GM19328 (cell line): ENCODE results near the gene MYO5A.
"Not testable (repeated sequence)": the region's sequence is repeated elsewhere in the genome, so short reads cannot be mapped to it uniquely, and the experiment has no call there.

Source experiments
- ATAC-seq: cut with Tn5 transposase; IDR thresholded peaks from one replicate; pipeline ENCODE4 v1.9.1; 2021; ENCODE audit warnings: mild to moderate bottlenecking, moderate library complexity; ENCODE audit not compliant: unreplicated experiment

MYO5A gene

DNA sequence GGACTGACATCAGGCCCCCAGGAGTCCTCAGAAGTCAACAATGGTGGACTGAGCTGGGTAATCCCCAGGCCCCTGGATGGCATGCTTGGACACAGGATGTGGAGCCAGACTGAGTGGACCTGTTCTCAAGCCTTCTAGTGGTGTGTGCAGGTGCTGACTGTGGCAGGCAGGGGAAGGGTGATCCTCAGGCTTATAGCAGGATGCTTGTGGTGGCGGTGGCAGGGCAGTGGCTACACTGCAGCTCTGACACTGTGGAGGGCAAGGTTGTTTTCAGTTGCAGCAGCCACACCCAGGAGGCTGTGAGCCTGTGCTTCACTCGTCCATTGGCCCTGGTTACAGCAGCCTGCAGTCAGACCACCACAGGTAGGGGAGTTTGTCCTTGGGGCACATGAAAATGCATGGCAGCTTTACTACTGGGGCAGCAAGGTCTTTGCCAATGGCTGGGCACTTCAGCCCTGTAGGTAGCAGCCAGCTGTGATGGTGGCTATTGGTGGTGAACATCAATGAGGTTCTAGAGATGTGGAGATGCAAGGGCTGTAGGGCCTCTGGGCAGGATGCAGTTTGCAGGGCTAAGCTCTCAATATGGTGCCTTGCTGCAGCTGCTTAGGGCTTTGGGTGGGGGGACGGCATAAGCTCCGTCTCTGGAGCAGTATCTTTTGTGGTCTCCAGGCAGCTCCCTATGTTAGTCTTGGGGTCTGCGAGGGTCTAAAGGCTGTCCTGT is 17.5 kb upstream of the MYO5A start:
- ATAC-seq, result no peak

DNA sequence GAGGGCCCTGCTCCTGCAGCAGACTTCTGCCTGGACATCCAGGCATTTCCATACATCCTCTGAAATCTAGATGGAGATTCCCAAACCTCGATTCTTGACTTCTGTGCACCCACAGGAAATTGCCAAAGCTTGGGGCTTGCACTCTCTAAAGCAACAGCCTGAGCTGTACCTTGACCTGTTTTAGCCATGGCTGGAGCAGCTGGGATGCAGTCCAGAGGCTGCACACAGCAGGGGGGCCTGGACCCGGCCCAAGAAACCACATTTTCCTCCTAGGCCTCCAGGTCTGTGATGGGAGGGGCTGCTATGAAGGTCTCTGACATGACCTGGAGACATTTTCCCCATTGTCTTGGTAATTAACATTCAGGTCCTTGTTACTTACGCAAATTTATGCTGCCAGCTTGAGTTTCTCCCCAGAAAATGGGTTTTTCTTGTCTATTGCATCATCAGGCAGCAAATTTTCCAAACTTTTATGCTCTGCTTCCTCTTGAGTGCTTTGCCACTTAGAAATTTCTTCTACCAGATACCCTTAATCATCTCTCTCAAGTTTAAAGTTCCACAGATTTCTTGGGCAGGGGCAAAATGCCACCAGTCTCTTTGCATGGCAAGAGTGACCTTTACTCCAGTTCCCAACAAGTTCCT is 11.8 kb upstream of the MYO5A start:
- no peak for ATAC-seq

DNA sequence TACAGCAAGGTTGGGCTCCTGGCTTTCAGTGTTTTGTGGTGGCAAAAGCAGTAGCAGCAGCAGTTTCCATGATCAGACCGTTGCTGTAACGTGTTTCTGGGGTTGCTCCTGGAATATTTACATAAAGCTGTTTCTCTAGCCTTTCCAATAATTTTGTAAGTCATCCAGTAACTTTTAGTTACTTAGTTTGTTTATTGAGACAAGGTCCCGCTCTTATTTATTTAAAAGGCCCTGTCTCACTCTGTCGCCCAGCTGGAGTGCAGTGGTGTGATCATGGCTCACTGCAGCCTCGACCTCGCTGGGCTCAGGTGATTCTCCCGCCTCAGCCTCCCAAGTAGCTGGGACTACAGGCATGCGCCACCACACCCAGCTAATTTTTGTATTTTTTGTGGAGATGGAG is 8.8 kb upstream of the MYO5A start:
- ATAC-seq, result no peak

DNA sequence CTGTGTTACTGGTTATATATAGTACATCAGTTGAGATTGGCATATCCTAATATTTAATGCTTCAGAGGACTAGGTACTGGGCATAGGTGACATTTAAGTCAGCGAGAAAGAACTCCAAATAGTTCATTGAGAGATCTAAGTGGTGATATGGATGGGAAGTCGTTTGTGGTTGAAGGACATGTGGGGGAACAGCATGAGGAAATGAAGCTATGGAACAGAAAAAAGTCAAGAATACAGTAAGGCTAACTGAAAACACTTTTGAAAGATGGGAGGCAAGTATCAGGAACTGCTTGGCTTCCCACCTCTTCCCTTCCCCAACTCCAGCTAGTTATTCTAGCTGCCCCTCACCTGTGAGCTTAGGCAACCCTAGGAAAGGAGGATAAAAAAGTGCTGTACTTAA is 3.7 kb upstream of the MYO5A start:
- ATAC-seq, result no peak

DNA sequence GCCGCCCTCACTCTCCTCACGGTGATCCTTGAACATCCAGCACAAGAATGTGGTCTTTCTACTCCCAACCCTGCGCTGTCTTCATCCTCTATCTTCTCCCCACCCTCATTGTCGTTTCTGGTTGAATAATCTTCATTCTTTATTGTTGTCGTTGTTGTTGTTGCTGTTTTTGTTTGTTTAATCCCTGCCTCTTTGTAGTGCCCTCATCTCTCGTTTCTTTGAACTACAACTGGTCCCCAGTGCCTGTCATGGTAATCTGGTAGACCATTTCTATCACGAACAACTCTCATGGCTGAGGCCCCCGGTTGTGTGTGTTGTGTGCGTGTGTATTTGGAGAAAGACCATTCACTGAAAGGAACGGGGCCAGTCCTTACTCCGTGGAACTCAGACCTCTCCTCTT is 1.3 kb upstream of the MYO5A start:
- no peak for ATAC-seq

DNA sequence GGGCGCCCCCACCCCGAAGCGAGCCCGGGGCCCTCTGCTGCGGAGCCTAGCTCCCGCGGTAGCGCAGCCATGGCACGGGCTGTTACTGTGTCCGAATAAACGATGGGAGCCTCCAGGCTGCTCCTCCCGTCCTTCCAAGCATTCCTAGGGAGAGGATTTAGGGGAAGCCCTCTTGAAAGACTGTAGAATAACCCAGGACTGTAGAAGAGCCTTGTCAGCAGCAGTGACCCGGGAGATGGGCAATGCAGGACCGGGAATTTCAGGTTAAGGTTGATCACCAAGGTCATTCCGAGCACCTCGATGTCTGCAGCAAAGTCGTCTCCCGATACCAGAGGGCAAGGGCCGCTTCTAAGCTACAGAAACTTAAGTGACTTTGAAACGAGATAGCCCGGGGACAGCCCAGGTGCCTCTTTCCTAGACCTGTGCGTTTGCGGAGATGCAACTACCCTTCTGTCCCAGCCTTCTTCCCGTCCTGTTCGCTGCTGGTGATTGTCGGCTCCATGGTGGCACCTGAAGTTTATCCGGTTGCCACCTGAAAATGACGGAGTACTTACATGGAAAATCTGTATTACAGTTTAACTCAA is 753 bp upstream of the MYO5A start:
- no peak for ATAC-seq

DNA sequence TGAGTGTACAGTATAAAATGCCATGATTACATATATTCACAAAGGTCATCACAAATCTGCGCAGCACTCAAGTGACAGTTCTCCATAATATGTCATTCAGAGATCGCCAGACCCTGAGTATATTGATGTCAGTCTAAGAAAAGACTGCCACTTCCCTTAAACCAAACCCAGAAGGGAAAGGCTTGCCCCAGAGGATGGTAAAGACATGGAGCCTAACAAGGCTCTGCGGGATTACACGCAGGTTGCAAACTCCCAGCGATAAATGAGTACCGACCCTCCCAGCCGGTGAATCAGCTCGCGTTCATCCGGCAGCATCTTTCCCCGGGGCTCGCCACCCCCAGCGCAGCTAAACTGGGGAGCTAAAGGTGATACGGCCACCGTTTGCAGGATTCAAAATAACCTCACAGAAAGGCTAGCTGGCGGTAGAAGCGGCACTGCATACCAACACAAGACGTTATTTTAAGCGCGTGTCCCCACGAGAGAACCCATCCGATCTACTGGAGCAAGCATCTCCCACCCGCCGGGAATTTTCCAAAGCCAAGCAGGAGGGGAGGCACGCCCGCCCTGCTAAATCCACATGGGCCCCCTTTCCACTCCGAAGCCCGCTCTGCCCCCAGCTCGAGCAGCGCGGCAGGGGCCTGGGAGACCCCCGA is 643 bp downstream of the MYO5A start:
- no peak for ATAC-seq

DNA sequence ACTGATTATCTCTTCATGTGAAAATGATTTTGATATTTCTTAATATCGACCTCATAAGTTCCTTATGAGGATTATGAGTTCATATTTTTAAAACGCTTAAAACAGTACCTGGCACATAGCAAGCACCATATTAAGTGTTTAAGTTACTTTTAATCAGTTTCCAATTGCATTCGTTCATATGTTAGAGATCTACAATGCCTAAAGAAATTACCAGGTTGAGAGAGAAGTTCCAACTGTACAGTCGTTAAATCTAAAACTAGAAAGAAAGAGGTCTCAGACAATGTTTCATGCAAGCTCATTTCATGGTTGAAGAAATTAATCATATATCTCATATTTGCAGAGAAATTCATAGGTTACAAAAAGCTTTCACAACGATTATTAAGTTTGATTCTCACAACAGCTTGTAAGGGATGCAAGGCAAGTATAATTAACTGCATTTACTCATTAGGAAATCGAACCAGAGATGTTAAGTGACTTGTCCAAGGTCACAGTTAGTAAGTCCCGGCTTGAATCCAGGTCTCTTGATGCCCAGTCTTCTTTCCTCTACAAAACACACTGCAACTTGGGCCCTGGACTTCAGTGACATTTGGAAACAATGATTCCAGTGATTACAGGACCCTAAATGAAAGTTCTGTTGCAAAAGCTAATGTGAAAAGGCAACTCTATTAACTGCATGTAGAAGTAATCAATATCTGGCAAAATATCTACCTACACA is 1.3 kb downstream of the MYO5A start:
- ATAC-seq, result no peak

DNA sequence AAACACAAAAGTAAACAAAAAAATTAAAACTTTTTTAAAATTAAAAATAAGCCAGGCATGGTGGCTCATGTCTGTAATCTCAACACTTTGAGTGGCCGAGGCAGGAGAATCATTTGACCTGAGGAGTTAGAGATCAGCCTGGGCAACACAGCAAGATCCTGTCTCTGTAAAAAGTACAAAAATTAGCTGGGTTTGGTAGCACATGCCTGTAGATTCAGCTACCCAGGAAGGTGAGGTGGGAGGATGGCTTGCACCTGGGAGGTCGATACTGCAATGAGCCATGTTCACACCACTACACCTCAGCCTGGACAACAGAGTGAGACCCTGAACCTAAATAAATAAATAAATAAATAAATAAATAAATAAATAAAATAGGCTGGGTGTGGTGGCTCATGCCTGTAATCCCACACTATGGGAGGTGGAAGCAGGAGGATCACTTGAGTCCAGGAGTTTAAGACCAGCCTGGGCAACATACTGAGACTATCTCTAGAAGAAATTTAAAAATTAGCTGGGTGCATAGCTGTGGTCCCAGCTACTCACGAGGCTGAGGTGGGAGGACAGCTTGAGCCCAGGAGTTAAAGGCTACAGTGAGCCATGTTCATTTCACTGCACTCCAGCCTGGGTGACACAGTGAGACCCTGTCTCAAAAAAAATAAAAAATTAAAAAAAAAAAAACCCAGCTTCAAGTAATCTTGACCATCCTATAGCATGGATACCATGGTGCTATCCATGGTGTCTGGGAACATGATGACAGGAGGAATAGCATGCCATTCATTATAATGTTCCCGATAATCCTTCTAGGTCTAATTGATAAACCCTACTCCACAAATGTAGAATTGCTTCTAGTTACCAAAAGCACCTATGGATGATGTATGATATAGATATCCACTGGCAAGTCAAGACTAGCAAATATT is 4.2 kb downstream of the MYO5A start:
- no peak for ATAC-seq

DNA sequence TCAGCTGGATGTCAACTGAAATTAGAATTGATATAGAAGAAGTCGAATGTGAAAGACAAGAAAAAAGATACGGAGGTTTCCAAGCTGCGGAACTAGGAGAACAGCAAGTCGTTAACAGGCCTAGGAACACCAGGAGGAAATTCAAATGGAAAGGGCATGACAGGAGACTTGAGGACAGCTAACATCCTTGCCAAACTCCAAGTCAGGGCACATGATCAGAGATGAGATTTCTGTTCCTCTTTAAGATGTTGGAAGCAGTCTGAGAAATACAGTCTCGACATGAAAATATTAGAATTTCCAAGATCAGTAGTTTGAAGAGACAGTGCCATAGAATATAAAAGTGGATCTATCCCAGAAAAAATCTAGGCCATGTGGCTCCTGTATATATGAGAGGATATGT is 5.0 kb downstream of the MYO5A start:
- no peak for ATAC-seq

DNA sequence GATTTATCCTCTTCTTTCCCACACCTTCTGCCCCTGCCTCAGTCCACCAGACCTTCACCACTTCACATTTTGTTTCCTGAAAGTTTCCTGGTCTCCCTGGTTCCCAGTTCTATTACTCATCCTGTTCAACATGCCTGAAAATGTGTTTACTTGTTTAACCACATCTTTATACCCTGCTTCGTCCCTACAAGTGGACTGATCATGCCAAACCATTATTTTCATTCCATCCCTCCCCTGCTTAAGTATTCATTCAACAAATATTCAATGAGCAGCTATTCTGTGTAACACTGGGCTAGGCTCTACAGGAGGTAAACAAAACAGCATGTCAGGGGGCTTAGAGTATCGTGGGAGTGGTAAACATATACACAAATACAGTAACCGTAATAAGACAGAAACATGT is 5.5 kb downstream of the MYO5A start:
- ATAC-seq, result no peak

DNA sequence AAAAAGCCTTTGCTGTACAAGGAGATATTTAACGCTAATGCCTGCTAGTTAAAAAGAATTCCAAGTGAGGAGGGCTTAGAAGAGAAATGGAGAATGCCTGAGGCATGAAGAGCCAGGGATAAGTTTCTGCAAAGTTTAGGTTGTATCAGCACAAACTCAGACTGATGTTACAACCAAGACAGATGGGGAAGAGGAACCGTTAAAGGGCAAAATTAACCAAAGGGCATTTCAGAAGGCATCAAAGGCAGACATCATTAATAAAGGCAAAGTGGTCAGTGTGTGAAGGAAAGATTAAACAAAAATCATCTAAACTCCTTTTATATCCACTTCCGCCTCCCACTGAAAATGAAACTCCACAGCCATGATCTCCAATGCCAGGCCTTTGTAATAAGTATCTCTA is 7.0 kb downstream of the MYO5A start:
- no peak for ATAC-seq

DNA sequence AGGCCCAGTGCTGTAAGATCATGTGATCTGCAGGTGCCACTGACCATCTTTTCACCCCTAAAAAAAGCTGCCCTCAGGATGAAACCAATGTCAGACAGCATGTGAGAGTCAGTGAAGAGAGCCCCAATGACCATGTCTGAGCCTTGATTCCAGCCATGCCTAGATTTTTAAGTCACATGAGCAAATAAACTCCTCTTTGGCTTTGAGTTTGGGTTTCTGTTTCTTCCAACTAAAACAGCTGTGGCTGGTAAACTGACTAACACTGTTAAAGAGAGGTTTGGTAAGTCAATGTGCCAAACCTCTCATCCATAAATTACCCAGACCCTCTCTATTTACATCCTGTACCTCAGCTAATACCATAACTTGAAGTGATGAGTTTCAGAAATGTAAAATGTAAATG is 8.3 kb downstream of the MYO5A start:
- no peak for ATAC-seq

DNA sequence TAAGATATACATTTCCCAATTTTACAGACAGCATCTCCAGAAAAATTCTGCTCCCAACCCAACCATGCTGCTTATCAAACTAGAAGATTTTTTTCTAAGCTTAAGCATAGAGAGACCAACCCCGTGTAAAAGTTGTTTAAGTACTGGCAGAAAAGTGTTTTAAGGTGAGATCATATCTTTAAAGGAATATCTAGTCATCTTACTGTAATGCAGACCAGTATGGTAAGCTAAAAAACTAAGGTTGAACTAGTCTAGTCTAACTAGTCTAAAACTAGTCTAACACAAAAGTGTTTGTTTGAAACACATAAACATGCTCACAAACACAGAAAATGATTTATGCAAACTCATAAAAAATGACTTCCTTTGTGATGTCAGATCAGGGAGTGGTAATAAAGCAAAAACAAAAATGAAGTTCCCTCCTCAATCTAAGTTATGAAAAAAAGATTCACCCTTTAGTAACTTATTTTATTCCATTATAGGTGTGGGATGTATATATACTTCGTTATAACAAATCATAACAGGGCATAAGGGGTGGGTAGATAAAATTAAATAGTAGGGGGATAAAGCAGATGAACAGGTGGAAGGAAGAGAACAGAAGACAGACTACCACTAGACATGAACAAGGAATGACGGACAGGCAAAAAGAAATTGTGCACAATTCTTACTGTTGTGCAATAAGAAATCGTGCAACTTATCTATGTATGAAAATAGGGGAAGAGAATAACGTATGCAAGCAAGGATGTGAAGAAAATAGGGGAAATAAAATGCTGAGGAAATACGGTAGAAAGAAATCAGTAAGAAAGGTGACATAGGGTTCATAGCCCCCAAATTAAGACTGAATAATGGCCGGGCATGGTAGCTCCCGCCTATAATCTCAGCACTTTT is 10.0 kb downstream of the MYO5A start:
- ATAC-seq, result no peak

DNA sequence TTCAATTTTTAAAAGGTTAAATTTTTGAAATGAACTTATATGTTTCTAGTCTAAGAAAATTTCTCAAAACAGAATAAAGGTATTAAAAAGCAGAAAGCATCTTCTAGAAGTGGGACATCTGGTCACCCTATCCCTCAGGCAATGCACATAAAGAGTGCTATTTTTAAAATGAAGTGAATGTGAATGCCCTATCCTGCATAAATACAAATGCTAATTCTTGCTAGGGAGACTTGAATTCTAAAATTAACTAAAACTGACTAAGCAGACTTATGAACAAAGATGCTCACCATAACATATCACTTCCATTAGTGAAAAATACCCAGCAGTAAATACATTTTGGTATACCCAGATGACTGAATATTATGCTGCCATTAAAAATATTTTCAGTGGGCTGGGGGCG is 11.7 kb downstream of the MYO5A start:
- no peak for ATAC-seq

DNA sequence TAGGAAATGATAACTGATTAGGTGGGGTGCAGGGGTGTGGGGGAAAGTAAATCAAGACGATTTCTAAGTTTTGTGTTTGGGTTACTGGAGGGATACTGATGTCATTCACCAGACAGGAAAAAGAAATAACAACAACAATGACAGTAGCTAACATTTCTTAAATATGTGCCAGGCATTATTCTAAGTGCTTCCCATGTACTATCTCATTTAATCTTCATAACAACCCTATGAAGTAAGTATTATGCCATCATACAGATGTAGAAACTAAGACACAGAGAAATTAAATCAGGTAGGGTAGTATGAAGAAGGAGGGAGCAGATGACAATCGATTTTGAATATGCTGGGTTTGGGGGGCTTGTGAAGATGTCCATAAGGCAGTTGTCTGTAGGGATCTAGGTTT is 13.3 kb downstream of the MYO5A start:
- ATAC-seq, result no peak

DNA sequence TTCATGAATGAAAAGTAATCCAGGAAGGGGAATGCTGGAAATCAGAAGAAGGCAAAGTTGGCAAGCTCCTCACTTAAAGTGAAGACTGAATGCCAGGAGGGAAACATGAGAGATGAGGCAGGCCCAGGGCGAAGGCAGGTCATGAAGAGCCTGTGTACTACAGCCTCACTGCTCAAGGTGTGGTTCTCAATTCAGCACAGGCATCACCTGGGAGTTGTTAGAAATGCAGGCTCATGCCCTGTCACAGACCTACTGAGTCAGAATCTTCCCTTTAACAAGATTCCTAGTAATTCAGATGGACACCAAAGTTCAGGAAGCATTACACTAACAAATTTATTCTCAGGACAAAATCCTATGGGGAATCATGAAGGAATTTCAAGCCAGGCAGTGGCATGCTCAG is 14.2 kb downstream of the MYO5A start:
- ATAC-seq, result no peak

DNA sequence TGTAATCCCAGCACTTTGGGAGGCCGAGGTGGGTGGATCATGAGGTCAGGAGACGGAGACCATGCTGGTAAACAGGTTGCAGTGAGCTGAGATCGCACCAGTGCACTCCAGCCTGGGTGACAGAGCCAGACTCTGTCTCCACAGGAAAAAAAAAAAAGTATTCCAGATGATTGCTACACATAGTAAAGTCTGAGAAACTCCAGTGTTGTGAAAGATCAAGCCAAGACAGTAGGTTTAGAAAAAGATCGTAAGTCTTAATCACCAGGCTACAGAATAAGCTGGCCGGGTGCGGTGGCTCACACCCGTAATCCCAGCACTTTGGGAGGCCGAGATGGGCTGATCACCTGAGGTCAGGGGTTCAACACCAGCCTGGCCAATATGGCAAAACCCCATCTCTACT is 15.8 kb downstream of the MYO5A start:
- not testable (repeated sequence) for ATAC-seq

DNA sequence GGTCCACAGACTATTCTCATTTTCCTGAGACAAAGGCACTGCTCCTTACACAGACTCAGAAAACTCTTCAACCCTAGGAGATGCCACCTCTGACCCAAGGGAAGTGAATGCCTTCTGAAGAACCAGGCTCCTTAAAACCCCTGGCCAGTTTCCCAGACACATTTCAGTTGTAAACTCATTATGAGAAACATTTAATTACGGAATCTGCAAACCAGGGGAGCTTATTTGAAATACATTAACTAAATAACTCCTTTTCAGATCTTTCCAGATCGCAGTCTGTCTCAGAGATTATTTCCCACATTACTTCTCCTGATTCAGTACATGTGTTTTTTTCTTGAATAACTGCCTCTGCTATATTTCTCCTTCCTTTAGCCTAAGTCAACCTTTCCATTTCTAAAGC is 17.6 kb downstream of the MYO5A start:
- no peak for ATAC-seq
